HG03457 (cell line): ENCODE results near the gene KSR2.

Experiments used
- ATAC-seq: cut with Tn5 transposase; IDR thresholded peaks from one replicate; pipeline ENCODE4 v1.9.1; 2021; ENCODE audit warnings: moderate number of reproducible peaks; ENCODE audit not compliant: unreplicated experiment

Gene KSR2

GRCh38 chr12:117968151-117968789, 520 bp downstream of the KSR2 start:
- ATAC-seq, result no peak

- ATAC-seq, result no peak
Measured at GRCh38 chr12:117967512-117967911, 1.3 kb downstream of the KSR2 start.

GRCh38 chr12:117967043-117967442, 1.7 kb downstream of the KSR2 start:
- no peak for ATAC-seq

- no peak for ATAC-seq
Measured at GRCh38 chr12:117966511-117966910, 2.3 kb downstream of the KSR2 start.

- ATAC-seq, result no peak
Measured at GRCh38 chr12:117963836-117964235, 5.0 kb downstream of the KSR2 start.

GRCh38 chr12:117936722-117937484, 31.9 kb downstream of the KSR2 start:
- no peak for ATAC-seq

- ATAC-seq, result no peak
Measured at GRCh38 chr12:117933545-117933944, 35.2 kb downstream of the KSR2 start.

GRCh38 chr12:117926391-117926899, 42.3 kb downstream of the KSR2 start:
- ATAC-seq, result no peak

GRCh38 chr12:117921929-117922777, 46.6 kb downstream of the KSR2 start:
- ATAC-seq, result no peak

GRCh38 chr12:117919479-117919878, 49.3 kb downstream of the KSR2 start:
- no peak for ATAC-seq

- no peak for ATAC-seq
Measured at GRCh38 chr12:117914686-117915085, 54.1 kb downstream of the KSR2 start.

- no peak for ATAC-seq
Measured at GRCh38 chr12:117912756-117913155, 56.0 kb downstream of the KSR2 start.

GRCh38 chr12:117908411-117908810, 60.4 kb downstream of the KSR2 start:
- ATAC-seq, result no peak

GRCh38 chr12:117907108-117907689, 61.6 kb downstream of the KSR2 start:
- ATAC-seq, result no peak

GRCh38 chr12:117904051-117904450, 64.7 kb downstream of the KSR2 start:
- ATAC-seq, result no peak

GRCh38 chr12:117903110-117903840, 65.5 kb downstream of the KSR2 start:
- no peak for ATAC-seq

- ATAC-seq, result no peak
Measured at GRCh38 chr12:117901631-117902030, 67.2 kb downstream of the KSR2 start.

GRCh38 chr12:117900561-117900960, 68.2 kb downstream of the KSR2 start:
- no peak for ATAC-seq

- no peak for ATAC-seq
Measured at GRCh38 chr12:117897372-117898161, 71.2 kb downstream of the KSR2 start.

GRCh38 chr12:117896009-117896408, 72.8 kb downstream of the KSR2 start:
- no peak for ATAC-seq
